GM19438 (cell line): ENCODE results near the gene WASHC4.
"Not testable (repeated sequence)": the region's sequence is repeated elsewhere in the genome, so short reads cannot be mapped to it uniquely, and the experiment has no call there.

Experiments used
- ATAC-seq: cut with Tn5 transposase; IDR thresholded peaks from one replicate; pipeline ENCODE4 v1.9.1; 2021; ENCODE audit warnings: low read depth; ENCODE audit not compliant: unreplicated experiment

WASHC4 gene

DNA sequence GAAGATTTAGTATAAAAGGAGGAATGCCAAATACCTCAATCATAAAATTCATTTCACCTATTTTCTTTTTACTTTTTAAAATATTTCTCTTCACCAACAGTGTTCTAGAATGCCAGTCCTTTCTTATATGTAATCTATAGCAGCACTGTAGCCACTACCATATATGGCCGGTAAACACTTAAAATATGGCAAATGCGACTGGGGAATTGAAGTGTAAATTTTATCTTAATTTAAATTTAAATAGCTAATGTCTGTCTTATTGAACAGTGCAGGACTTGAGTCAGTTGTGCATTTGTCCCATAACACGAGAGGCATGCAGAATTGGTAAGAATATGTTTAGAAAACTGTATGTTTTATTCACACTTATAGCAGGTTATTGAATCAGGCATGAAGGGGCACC lies 50.1 kb downstream of the WASHC4 start:
- ATAC-seq, result no peak

GRCh38 chr12:105158876-105159275 lies 51.3 kb downstream of the WASHC4 start:
- no peak for ATAC-seq

DNA sequence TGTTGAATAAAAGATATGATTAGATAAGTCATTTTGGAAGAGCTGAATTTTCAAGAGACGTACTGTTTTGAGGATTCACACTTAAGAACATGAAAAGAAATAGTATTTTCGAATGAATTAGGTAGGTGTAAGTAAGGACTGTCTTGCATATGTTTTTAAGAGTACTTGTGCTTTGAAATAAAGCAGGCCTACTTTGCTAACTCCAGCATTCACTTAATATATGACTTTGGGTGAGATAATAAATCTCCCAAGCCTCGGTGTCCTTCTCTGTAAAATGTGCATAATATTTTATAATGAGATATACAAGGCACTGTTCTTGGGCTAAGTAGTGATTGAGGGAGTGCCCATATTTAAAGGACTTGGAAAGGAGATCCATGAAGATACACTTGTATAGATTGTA lies 54.6 kb downstream of the WASHC4 start:
- no peak for ATAC-seq

DNA sequence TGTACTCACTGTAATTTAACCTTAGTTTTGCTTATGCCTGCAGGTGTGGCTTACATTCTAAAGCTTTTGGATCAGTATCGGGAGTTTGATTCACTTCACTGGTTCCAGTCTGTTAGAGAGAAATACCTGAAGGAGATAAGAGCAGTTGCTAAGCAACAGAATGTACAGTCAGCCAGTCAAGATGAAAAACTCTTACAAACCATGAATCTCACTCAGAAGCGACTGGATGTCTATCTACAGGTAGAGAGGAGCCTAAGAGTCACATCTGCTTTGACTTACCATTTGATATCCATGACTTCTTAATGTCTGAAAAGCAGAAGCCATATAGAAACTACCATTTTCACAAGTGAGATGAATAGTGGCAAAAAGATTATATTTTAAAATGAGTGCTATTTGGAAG lies 56.5 kb downstream of the WASHC4 start:
- ATAC-seq, result no peak

- no peak for ATAC-seq
Measured at GRCh38 chr12:105166736-105167135, 59.2 kb downstream of the WASHC4 start.

- ATAC-seq, result no peak
Measured at GRCh38 chr12:105167346-105167745, 59.8 kb downstream of the WASHC4 start.

DNA sequence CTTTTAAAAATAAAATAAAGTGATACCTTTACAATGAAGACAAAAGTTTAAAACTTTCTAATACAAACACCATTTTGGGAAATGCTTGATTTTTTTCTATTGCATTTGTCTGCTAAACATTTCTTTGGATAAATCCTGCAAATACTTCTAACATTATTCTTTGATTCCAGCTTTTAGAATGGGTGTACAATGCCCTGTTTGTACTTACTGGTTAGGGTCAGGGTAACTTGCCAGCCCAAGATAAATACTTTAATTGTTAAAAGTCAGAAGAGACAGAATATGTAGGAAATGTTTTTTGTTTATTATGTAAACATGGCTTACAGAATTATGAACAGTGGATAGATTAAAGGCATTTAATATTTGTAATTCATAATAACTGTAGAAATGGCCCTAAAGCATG lies 60.5 kb downstream of the WASHC4 start:
- ATAC-seq, result no peak

- ATAC-seq, result no peak
Measured at GRCh38 chr12:105170139-105170538, 62.6 kb downstream of the WASHC4 start.

DNA sequence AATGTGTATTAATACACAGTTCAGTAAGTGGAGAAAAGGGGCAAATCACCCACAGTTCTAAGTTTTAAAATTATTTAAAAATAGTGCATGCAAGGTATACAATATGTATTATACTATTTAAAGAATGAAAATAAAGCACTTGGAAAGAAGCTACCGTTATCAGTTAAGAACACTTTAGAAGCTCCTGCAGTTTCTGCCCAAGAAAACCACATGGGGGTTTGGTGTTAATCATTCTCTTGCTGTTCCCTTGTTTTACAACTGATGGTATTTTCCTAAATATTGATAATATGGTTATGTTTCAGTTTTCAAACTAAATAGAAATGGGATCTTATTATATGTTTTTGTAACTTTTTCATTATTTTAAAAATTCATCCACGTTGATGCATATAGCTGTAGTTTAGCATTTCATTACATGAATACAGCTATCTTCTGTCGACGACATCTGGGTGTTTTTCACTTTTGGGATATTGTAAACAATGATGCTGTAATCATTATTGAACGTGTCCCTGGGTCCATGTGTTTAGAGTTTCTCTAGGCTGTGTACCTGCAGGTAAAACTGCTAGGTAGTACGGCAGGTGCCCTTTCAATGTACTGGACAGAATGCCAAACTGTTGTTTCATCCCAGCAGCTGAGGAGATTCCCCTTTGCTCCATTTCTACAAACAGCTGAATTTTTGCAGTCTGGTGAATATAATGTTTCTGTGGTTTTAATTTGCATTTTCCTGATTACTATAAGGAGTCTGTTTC lies 64.3 kb downstream of the WASHC4 start:
- no peak for ATAC-seq

DNA sequence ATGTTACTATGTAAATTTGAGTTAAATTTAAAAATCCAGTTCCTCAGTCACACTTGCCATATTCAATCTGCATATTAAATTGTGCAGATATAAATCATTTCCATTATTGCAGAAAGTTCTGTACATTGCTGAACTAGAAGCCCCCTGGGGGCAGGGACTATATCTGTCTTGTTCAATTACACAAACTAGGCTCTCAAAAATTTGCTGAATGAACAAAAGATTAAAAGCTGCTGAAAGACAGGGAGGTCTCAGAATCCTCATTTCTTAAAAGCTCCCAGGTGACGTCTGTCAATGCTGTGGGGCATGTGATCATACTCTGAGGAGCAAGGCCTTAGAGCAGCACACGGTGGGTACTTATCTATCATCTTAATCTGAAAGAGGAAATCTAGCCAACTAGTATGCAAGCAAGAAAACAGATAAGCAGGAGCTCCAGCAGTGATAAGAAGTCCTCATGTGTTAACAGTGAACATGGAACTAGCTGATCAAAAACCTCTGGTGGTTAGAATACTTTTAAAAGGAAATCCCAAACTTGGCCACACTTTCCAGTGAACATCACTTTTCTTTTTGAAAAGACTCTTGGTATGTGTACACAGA lies 68.0 kb downstream of the WASHC4 start:
- no peak for ATAC-seq

DNA sequence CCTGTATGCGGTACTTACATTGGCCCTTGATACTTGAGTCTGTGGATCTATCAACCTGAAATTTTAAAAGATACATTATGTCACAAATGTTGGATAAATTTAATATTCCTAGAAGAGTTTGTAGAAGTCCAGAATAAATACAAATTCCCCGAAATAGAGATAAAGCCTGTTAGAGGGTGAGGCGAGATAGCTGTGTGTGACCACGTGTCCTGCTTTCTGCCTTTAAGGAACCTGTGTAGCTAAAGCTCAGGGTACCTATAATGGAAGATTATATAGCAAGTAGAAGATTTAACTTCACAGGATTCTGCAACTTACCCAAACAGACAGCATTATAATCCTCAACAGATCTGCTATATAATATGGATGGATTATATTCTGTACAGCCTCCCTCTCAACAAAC lies 69.7 kb downstream of the WASHC4 start:
- ATAC-seq, result no peak

GRCh38 chr12:105179114-105179513 lies 71.6 kb downstream of the WASHC4 start:
- ATAC-seq, result not testable (repeated sequence)

DNA sequence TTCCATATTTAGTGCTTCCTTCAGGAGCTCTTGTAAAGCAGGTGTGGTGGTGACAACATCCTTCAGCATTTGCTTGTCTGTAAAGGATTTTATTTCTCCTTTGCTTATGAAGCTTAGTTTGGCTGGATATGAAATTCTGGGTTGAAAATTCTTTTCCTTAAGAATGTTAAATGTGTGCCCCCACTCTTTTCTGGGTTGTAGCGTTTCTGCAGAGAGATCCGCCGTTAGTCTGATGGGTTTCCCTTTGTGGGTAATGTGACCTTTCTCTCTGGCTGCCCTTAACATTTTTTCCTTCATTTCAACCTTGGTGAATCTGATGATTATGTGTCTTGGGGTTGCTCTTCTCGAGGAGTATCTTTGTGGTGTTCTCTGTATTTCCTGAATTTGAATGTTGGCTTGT lies 75.9 kb downstream of the WASHC4 start:
- ATAC-seq, result not testable (repeated sequence)

- ATAC-seq, result not testable (repeated sequence)
Measured at GRCh38 chr12:105183976-105184375, 76.4 kb downstream of the WASHC4 start.

GRCh38 chr12:105189293-105189692 lies 81.8 kb downstream of the WASHC4 start:
- no peak for ATAC-seq

GRCh38 chr12:105190530-105190929 lies 83.0 kb downstream of the WASHC4 start:
- no peak for ATAC-seq

DNA sequence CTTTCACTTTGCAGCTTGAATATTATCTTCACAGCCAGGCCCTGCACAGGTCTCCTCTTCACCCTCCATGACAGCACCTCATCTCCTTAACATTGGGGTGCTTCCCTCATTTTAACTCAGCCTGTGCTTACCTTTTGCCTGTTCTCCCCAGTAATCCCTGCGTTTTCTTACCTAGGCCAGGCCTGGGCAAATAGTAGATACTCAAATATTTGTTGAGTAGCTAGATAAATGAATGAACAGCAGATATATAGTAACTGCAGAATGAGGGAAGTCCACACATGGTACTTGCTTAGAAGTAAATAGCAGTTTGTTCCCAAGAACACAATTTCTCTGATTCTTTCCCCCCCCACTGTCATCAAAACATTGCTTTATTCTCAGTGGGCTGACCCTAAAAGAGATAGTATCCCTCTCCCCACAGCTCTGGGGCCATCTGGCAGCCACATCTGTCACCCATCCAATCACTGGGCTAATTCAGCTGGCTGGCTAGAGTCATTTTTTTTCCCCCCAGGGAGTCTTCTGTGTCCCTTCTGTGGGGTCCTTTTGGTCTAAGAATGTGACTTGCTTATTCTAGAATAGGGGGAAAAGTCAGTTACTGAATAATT lies 85.2 kb downstream of the WASHC4 start:
- ATAC-seq, result no peak

- no peak for ATAC-seq
Measured at GRCh38 chr12:105194947-105195346, 87.4 kb downstream of the WASHC4 start.

GRCh38 chr12:105196090-105196489 lies 88.6 kb downstream of the WASHC4 start:
- ATAC-seq, result no peak

DNA sequence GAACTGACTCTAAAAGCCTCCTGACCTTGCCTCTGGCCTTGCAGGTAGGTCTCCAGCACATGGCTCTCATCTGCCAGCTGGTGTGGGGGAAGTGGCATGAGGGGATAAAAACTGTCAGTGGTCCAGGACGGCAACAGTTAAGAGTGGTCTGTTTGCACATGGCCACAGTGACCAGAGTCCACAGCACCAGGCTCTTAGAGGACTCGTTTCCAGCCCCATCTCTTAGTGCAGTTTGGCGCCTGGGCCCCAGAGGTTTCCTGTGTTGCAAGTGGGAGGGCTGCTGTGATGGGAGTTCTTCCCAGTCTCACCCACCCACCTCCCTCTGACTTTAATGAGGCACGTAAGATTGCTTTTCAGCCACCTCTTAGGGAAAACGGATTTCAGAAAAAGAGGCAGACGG lies 91.4 kb downstream of the WASHC4 start:
- no peak for ATAC-seq

DNA sequence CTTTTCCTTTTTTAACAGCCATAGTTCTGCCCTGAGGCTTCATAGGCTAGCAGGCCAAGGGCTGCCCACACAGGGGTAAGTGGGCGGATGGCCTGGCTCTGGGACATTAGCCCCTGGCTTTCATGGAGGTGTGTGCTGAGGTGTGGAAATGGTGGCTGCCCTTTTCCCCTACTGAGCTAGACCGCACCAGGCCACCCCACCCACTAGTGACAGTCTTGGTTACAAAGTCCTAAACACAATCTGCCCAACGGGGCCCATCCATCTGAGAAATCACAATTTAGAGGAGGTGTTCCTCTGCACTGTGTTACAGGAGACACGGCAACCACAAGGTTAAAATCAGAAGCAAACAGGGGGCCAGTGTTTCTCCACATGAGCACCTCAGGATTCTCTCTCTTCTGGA lies 92.9 kb downstream of the WASHC4 start:
- no peak for ATAC-seq

DNA sequence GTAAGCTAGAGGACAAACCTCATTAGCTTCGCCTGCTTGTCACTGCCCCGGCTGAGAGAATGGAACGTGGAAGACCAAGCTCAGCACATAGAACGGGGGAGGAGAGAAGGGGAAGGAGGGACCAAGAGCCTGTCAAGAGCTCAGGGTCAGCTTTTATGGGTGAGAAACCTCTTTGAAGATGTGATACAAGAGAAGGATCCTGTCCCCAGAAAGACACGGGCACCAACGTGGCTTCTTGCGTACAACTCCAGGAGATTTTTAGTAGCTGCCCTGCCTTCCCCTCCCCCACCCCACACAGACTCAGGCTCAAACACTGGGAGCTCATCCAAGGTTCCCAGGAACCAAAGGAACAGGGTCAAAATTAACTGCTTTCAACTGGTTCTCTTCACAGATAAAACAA lies 93.8 kb downstream of the WASHC4 start:
- no peak for ATAC-seq
